Measurements from ENCODE around the gene TMEM178A. TPM values are rescaled to one million over a fixed set of nuclear protein-coding genes. Genes with fewer than 3 reads are reported as not detected.

The TMEM178A gene
- total and polyA plus RNA-seq, 3 donors from 2014 or later, result 1.9 to 5.7 (median 3.4) TPM

DNA sequence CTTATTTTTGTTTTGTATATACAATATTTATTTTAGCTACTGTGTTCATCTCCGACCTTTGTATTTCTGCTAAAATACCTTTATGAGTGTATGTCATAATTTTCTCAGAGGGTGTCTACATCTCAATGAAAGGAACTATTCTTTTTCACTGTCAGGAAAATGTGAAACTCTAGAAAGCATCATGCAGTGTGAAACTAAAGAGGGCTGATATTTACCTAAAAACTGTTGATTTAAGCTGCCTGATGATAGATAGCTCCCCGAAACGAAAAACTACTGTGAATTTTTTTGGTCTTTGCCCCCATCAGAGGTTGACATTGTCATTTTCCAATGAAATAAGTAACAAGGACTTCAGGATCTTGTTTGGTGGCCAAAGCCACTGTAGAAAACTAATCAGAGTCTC lies 38.8 kb downstream of the TMEM178A start:
- Histone ChIP-seq H3K9me3 (no peaks in the 10 kb centered on the region), H3K36me3 (ENCODE audit: low read depth, missing control alignments) (no peaks in the 10 kb centered on the region), H3K27ac (no peak overlapping the region), H3K4me3 (no peak overlapping the region), H3K4me1 (no peaks in the 10 kb centered on the region), H3K27me3 (no peaks in the 10 kb centered on the region)
- DNase-seq, result no peak
- WGBS, 2 donors, result 83 to 87% methylated on average over 3 of the region's 3 CpGs
- intact Hi-C loops (cut with DNase I; ENCODE audit: low total_unique reads), result no loop called here
- TF ChIP-seq, protein P1, sequence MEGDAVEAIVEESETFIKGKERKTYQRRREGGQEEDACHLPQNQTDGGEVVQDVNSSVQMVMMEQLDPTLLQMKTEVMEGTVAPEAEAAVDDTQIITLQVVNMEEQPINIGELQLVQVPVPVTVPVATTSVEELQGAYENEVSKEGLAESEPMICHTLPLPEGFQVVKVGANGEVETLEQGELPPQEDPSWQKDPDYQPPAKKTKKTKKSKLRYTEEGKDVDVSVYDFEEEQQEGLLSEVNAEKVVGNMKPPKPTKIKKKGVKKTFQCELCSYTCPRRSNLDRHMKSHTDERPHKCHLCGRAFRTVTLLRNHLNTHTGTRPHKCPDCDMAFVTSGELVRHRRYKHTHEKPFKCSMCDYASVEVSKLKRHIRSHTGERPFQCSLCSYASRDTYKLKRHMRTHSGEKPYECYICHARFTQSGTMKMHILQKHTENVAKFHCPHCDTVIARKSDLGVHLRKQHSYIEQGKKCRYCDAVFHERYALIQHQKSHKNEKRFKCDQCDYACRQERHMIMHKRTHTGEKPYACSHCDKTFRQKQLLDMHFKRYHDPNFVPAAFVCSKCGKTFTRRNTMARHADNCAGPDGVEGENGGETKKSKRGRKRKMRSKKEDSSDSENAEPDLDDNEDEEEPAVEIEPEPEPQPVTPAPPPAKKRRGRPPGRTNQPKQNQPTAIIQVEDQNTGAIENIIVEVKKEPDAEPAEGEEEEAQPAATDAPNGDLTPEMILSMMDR (IDR thresholded peaks at IDR 0.05), result no peak
- no peak for TF ChIP-seq POLR2A (IDR thresholded peaks at IDR 0.05)

DNA sequence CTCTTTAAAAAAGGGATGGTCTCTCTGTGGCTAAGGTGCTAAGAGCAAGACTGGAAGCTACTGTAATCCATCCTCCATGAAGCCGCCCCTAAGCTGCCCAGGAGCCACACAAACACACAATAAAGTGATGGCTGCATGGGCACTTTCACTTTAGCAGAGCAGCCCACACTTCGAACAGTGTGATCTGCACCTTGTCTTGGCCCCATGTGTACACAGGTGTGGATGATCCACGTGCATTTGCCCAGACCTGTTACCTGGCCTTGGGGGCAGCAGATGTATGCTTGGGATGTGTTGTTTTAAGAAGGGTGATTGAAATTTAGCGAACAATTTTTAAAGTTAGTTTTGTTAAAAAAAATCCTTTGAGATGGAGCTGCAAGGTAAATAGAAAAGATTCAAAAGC lies 39.9 kb downstream of the TMEM178A start:
- no peak for DNase-seq
- WGBS, 2 donors, result 56 to 67% methylated on average over 4 of the region's 4 CpGs

GRCh38 chr2:39706312-39706711 lies 40.6 kb downstream of the TMEM178A start:
- 95 to 98% methylated on average over 1 of the region's 1 CpG for WGBS, 2 donors
- Histone ChIP-seq H3K9me3 (no peaks in the 10 kb centered on the region), H3K36me3 (ENCODE audit: low read depth, missing control alignments) (no peaks in the 10 kb centered on the region), H3K4me3 (no peak overlapping the region), H3K27me3 (no peaks in the 10 kb centered on the region), H3K27ac (no peak overlapping the region), H3K4me1 (no peaks in the 10 kb centered on the region)
- DNase-seq, result no peak
- intact Hi-C loops (cut with DNase I; ENCODE audit: low total_unique reads), result no loop called here
- TF ChIP-seq POLR2A (IDR thresholded peaks at IDR 0.05), result no peak
- TF ChIP-seq, protein P1 (IDR thresholded peaks at IDR 0.05), result no peak

More for the DNA sequence above, 39.9 kb downstream of the TMEM178A start:
- intact Hi-C loops (cut with DNase I; ENCODE audit: low total_unique reads), result no loop called here
- Histone ChIP-seq H3K36me3 (ENCODE audit: low read depth, missing control alignments) (no peaks in the 10 kb centered on the region), H3K27me3 (no peaks in the 10 kb centered on the region), H3K4me1 (no peaks in the 10 kb centered on the region), H3K4me3 (no peak overlapping the region), H3K27ac (no peak overlapping the region), H3K9me3 (no peaks in the 10 kb centered on the region)
- no peak for TF ChIP-seq POLR2A (IDR thresholded peaks at IDR 0.05)
- TF ChIP-seq, protein P1 (IDR thresholded peaks at IDR 0.05), result no peak

GRCh38 chr2:39706945-39707344 lies 41.2 kb downstream of the TMEM178A start:
- H3K27me3 ChIP-seq, result no peaks in the 10 kb centered on the region
- 84 to 91% methylated on average over 8 of the region's 8 CpGs for WGBS, 2 donors
- DNase-seq, result no peak
- no peaks in the 10 kb centered on the region for H3K36me3 ChIP-seq (ENCODE audit: low read depth, missing control alignments)
- H3K9me3 ChIP-seq, result no peaks in the 10 kb centered on the region
- no peaks in the 10 kb centered on the region for H3K4me1 ChIP-seq
- no peak overlapping the region for H3K4me3 ChIP-seq
- TF ChIP-seq, protein P1 (IDR thresholded peaks at IDR 0.05), result no peak
- no peak for TF ChIP-seq POLR2A (IDR thresholded peaks at IDR 0.05)
- H3K27ac ChIP-seq, result no peak overlapping the region
- intact Hi-C loops (cut with DNase I; ENCODE audit: low total_unique reads), result no loop called here

DNA sequence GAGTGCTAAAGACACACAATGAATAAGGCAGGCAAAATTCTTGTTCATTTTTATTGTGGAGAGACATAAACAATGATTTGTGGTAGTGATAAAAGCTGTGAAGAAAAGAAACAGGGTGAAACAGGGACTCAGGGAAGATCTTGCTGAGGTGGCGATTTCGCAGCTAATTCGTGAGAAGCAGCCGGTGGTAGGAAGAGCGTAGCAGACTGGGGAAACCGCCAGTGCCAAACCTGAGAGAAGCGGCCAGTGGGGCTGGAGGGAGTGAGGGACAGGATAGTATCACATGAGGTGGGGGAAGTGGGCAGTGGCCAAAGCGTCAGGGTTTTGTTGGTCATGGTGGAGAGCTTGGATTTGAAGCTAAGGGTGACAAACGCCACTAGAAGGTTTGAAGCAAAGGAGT lies 42.3 kb downstream of the TMEM178A start:
- H3K9me3 ChIP-seq, result no peaks in the 10 kb centered on the region
- DNase-seq, result no peak
- TF ChIP-seq, protein P1 (IDR thresholded peaks at IDR 0.05), result no peak
- no peak for TF ChIP-seq POLR2A (IDR thresholded peaks at IDR 0.05)
- WGBS, 2 donors, result 73 to 79% methylated on average over 9 of the region's 9 CpGs
- no peaks in the 10 kb centered on the region for H3K36me3 ChIP-seq (ENCODE audit: low read depth, missing control alignments)
- H3K27me3 ChIP-seq, result no peaks in the 10 kb centered on the region
- H3K27ac ChIP-seq, result no peak overlapping the region
- H3K4me3 ChIP-seq, result no peak overlapping the region
- H3K4me1 ChIP-seq, result no peaks in the 10 kb centered on the region
- intact Hi-C loops (cut with DNase I; ENCODE audit: low total_unique reads), result no loop called here
